GM10266 (cell line): ENCODE measurements around the gene UTP3.
A peak's percentile ranks its signal among the peaks of the same experiment; 100 is the strongest.
"Not testable (repeated sequence)": the region's sequence is repeated elsewhere in the genome, so short reads cannot be mapped to it uniquely, and the experiment has no call there.

Experiments
- DNase-seq: peaks from one replicate; pipeline ENCODE4 v3.0.0; 2012; ENCODE audit errors: extremely low spot score
- TF ChIP-seq, protein P1 (sequence below): IDR thresholded peaks from 2 replicates; pipeline ENCODE4 v1.5.1; 2012; ENCODE audit warnings: mild to moderate bottlenecking, low read depth; ENCODE audit not compliant: control insufficient read depth, insufficient read depth; ENCODE audit errors: missing control alignments

UTP3 gene, protein sequence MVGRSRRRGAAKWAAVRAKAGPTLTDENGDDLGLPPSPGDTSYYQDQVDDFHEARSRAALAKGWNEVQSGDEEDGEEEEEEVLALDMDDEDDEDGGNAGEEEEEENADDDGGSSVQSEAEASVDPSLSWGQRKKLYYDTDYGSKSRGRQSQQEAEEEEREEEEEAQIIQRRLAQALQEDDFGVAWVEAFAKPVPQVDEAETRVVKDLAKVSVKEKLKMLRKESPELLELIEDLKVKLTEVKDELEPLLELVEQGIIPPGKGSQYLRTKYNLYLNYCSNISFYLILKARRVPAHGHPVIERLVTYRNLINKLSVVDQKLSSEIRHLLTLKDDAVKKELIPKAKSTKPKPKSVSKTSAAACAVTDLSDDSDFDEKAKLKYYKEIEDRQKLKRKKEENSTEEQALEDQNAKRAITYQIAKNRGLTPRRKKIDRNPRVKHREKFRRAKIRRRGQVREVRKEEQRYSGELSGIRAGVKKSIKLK

DNA sequence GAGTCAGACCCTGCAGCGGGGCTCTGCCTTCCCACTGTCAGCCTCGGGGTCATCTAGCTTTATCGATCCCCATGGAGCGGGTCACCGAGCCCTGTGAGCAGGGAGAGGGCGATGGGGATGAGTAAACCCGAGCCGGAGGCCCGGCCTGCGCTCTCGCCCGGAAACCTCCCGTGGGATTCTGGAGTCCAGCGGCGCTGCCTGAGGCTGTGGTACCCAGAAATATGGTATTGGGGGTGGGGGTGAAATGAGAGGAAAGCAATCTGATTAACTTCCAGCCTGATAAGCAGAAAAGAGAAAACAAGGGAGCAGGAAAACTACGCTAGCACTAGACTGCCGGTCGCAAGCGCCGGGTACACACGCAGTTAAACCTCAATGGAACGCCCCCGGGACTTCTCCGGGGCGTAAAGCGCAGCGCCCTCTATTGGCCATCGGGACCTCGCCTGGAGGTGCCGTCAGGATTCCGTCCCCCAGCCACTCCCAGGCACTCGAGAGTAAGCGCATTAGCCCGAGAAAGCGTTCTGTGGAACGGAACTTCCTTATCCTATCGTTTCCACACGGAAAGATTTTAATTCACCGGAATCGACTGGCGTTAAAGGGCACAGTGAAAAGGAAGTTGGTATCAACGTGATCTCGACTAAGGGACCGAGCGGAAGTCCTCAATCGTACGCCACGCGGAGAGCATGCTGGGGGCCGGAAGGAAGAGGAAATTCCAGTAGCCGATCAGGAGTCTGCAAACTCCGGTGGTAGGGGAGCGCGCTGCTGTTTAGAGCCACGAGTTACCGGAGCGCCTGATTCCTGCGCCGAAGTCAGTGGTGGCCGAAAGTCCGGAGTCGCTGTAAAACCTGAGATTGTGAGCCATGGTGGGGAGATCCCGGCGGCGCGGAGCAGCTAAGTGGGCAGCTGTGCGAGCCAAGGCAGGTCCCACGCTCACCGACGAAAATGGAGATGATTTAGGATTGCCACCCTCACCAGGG lies at the start of gene UTP3:
Gene UTP3, plus strand, starts transcription at position 712 of the 974 bp plus-strand sequence. Its CDS starts 146 bp downstream, at position 858.
- peak; percentile 74 for DNase-seq
- TF ChIP-seq, protein P1, sequence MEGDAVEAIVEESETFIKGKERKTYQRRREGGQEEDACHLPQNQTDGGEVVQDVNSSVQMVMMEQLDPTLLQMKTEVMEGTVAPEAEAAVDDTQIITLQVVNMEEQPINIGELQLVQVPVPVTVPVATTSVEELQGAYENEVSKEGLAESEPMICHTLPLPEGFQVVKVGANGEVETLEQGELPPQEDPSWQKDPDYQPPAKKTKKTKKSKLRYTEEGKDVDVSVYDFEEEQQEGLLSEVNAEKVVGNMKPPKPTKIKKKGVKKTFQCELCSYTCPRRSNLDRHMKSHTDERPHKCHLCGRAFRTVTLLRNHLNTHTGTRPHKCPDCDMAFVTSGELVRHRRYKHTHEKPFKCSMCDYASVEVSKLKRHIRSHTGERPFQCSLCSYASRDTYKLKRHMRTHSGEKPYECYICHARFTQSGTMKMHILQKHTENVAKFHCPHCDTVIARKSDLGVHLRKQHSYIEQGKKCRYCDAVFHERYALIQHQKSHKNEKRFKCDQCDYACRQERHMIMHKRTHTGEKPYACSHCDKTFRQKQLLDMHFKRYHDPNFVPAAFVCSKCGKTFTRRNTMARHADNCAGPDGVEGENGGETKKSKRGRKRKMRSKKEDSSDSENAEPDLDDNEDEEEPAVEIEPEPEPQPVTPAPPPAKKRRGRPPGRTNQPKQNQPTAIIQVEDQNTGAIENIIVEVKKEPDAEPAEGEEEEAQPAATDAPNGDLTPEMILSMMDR, result peak; percentile 95

DNA sequence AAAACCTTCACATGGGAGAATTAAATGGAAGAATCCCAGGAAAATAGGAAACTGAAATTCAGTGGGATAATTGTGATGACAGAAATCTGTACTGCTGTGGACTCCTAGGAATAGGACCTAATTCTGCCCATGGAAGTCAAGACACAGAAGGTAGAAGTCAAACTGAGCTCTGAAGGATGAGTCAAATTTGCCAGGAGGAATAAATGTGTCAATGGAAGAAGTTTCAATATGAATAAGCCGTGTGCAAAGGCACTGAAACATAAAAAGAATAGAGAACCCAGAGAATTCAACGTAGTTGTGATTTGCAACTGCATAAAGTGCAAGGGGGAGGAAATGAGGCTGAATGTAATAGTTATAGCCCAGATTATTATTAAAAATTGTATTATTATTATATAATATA lies 48.1 kb upstream of the UTP3 start:
- no peak for DNase-seq
- TF ChIP-seq, protein P1, result no peak

DNA sequence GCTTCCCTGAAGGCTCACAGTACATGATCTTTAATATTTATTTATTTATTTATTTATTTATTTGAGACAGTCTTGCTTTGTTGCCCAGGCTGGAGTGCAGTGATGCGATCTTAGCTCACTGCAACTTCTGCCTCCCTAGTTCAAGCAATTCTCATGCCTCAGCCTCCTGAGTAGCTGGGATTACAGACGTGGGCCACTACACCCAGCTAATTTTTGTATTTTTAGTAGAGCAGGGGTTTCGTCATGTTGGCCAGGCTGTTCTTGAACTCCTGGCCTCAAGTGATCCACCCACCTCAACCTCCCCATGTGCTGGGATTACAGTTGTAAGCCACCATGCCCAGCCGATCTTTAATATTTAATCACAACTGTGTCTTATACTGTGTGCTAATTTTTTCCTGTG lies 37.6 kb upstream of the UTP3 start:
- DNase-seq, result not testable (repeated sequence)

DNA sequence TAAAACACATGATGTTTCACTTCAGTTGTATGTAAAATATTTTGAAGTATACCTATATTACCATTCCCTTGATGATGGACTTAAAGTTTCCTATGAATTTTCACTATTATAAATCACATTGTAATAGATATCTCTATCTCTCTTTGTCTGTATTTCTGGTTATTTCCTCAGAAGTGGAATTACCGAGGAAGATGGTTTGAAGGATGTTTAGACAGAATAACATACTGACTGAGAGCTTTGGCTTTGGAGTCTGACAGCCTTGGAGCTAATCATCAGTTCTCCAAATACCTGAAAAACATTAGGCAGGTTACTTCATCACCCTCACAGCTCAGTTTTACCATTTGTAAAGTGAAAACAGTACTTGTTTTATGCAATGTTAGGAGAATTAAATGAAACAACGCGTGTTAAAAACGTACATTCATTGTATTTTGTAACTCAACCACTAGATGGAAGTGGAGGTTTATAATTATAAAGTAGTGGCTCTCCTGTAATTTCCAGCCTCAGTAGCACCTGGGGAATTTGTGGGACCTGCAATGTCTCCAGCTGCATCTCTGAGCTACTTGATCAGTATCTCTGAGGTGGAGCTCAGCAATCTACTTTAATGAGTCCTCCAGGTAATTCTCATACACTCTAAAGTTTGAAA lies 36.3 kb upstream of the UTP3 start:
- DNase-seq, result peak; percentile 25
- TF ChIP-seq, protein P1, result peak; percentile 34

DNA sequence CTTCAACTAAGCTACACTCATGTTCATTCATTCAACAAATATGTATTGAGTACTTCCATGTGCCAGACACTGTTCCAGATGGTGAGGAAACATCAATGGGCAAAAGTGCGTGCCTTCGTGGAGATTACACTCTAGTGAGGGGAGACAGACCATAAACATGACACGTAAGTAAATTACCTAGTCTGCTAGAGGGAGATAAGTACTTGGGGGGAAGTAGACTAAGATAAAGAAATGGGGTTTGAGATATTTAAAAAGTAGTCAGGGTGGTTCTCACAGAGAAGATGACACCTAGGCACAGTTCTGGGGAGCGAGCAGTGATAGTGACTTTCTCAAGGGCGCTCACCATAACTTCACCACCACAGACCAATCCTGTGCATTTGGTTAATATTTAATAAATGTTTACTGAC lies 33.7 kb upstream of the UTP3 start:
- no peak for DNase-seq
- TF ChIP-seq, protein P1, result no peak

DNA sequence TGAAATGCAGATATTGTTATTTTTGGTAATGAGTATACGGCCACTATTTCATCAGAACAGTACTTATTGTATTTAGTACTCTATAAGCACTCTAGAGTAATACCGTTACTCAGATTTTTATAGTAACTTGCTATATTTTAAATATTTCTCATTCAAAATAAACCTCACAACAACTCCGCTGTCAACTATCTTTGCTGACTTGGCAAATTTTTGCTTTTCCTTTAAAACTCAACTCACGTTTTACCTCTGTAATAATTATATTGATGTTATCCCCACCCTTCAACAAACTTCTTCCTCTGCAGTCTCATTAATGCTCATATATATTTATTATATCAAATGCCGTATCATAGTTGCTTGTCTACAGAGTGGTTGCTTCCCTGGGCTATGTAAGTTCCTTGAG lies 31.0 kb upstream of the UTP3 start:
- no peak for DNase-seq
- TF ChIP-seq, protein P1, result no peak

DNA sequence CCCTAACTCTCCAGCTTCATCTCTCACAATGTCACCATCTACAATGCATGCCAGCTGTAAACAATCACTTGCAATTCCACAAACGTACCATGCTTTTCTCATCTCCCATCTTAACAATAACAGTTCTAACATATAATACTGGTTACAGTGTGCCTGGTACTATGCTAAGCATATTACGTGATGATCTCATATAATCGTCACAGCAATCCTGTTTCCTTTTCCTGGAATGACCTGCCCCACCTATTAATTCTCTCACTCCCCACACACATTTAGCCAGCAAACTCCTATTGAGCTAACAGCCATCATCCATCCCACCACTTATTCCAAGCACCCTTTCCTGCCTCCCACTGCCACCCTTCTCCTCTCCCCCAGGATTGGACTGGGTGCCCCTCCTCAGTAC lies 29.9 kb upstream of the UTP3 start:
- DNase-seq, result no peak
- TF ChIP-seq, protein P1, result no peak
